Measurements from ENCODE around the gene ERGIC1. TPM values are rescaled to one million over a fixed set of nuclear protein-coding genes. Genes with fewer than 3 reads are reported as not detected.
A peak's percentile ranks its signal among the peaks of the same experiment; 100 is the strongest.

ERGIC1 gene
- total RNA-seq, 4 donors from 2014 or later: 116 to 172 (median 144) TPM

GRCh38 chr5:172902497-172903472 lies 68.7 kb downstream of the ERGIC1 start:
- Histone ChIP-seq H3K4me3 (no peak overlapping the region), H3K4me1 (peaks cover 21 to 93% (median 54%) of the 10 kb centered on the region in 3 donors), H3K27me3 (no peaks in the 10 kb centered on the region), H3K36me3 (no peaks in the 10 kb centered on the region), H3K9me3 (no peaks in the 10 kb centered on the region), H3K27ac (peak overlapping the region; percentile 95 to 97 (median 96))
- TF ChIP-seq POLR2AphosphoS5 (IDR thresholded peaks at IDR 0.05): peak; percentile 94
- peak; percentile 26 to 30 for TF ChIP-seq POLR2A (IDR thresholded peaks at IDR 0.05)
- peak; percentile 91 for TF ChIP-seq EP300 (IDR thresholded peaks at IDR 0.05)
- TF ChIP-seq CTCF (IDR thresholded peaks at IDR 0.05): peak in 3 of 4 experiments; percentile 10 to 72 (median 27)
- ATAC-seq: peak; percentile 69
- 21% methylated on average over 8 to 10 of the region's 25 CpGs for WGBS, 2 donors (ENCODE audit: low coverage in 1 of 2)

- Histone ChIP-seq H3K27ac (peak overlapping the region; percentile 95 to 97 (median 96)), H3K9me3 (no peaks in the 10 kb centered on the region), H3K27me3 (no peaks in the 10 kb centered on the region), H3K4me1 (peaks cover 17 to 90% (median 44%) of the 10 kb centered on the region in 3 donors), H3K36me3 (no peaks in the 10 kb centered on the region), H3K4me3 (no peak overlapping the region)
- no peak for ATAC-seq
- TF ChIP-seq POLR2A (IDR thresholded peaks at IDR 0.05) (no peak), EP300 (IDR thresholded peaks at IDR 0.05) (no peak), CTCF (IDR thresholded peaks at IDR 0.05) (no peak), POLR2AphosphoS5 (IDR thresholded peaks at IDR 0.05) (peak; percentile 80)
- 31 to 48% methylated on average over 3 to 4 of the region's 4 CpGs for WGBS, 2 donors (ENCODE audit: low coverage in 1 of 2)
Measured at GRCh38 chr5:172903790-172904189, 69.7 kb downstream of the ERGIC1 start.

GRCh38 chr5:172904312-172904642 lies 70.2 kb downstream of the ERGIC1 start:
- Histone ChIP-seq H3K4me3 (no peak overlapping the region), H3K27ac (peak overlapping the region; percentile 95 to 97 (median 96)), H3K4me1 (peaks cover 17 to 87% (median 41%) of the 10 kb centered on the region in 3 donors), H3K27me3 (no peaks in the 10 kb centered on the region), H3K9me3 (no peaks in the 10 kb centered on the region), H3K36me3 (no peaks in the 10 kb centered on the region)
- 84 to 85% methylated on average over 3 of the region's 4 CpGs for WGBS, 2 donors (ENCODE audit: low coverage in 1 of 2)
- ATAC-seq: no peak
- no peak for TF ChIP-seq POLR2A (IDR thresholded peaks at IDR 0.05)

- Histone ChIP-seq H3K27me3 (no peaks in the 10 kb centered on the region), H3K4me1 (peaks cover 17 to 87% (median 41%) of the 10 kb centered on the region in 3 donors), H3K36me3 (peaks cover 0 to 3% of the 10 kb centered on the region in 2 donors), H3K9me3 (no peaks in the 10 kb centered on the region), H3K4me3 (no peak overlapping the region), H3K27ac (peak overlapping the region; percentile 95 to 97 (median 96))
- ATAC-seq: peak; percentile 71
- TF ChIP-seq POLR2A (IDR thresholded peaks at IDR 0.05) (peak in 1 of 2 donors; percentile 24), CTCF (IDR thresholded peaks at IDR 0.05) (no peak), EP300 (IDR thresholded peaks at IDR 0.05) (peak; percentile 97), POLR2AphosphoS5 (IDR thresholded peaks at IDR 0.05) (peak; percentile 95)
- no CpG with 5 or more reads among the region's 13 CpGs for WGBS, 2 donors (ENCODE audit: low coverage in 1 of 2)
Measured at GRCh38 chr5:172904643-172905345, 70.7 kb downstream of the ERGIC1 start.

Measured in gastroesophageal sphincter (tissue), 4 donors.